Psoas muscle (tissue), 8 donors: Measurements from ENCODE around the gene KPNA5. TPM values are rescaled to one million over a fixed set of nuclear protein-coding genes. Genes with fewer than 3 reads are reported as not detected.
"Not testable (repeated sequence)": the region's sequence is repeated elsewhere in the genome, so short reads cannot be mapped to it uniquely, and the experiment has no call there.

Experiments
- ATAC-seq, 4 donors: fragments of 200-7000 bp; cut with Tn5 transposase; one replicate each; pipeline ENCODE4 v1.9.1; 2020; ENCODE audit warnings: moderate library complexity in 3 of 4, mild to moderate bottlenecking in 2 of 4
- DNase-seq, 2 donors: peaks; one replicate each; pipeline ENCODE4 v3.0.0-alpha.2; 2020
- H3K27ac ChIP-seq: fragments of 200-600 bp; one replicate; pipeline ENCODE4 v1.8.0; 2022
- H3K27me3 ChIP-seq, 3 donors: fragments of 200-600 bp in 1 of 3; one replicate each; pipeline versions ENCODE4 v1.6.1 to v1.8.0; 2013 to 2022; ENCODE audit warnings: low read length in 2 of 3, mild to moderate bottlenecking in 2 of 3, moderate library complexity in 1 of 3; ENCODE audit not compliant: insufficient read depth in 3 of 3
- H3K36me3 ChIP-seq, 2 donors: fragments of 200-600 bp in 1 of 2; one replicate each; pipeline versions ENCODE4 v1.6.1 to v1.8.0; 2013 to 2022; ENCODE audit warnings: low read depth in 1 of 2, mild to moderate bottlenecking in 1 of 2, moderate library complexity in 1 of 2; ENCODE audit not compliant: insufficient read depth in 1 of 2
- H3K4me1 ChIP-seq: fragments of 200-600 bp; one replicate; pipeline ENCODE4 v1.8.0; 2022
- H3K4me3 ChIP-seq: fragments of 200-600 bp; one replicate; pipeline ENCODE4 v1.8.0; 2022; ENCODE audit warnings: mild to moderate bottlenecking
- H3K9me3 ChIP-seq: fragments of 200-600 bp; one replicate; pipeline ENCODE4 v1.8.0; 2022
- CTCF ChIP-seq: fragments of 200-600 bp; IDR thresholded peaks from one replicate; pipeline ENCODE4 v1.8.0; 2022; ENCODE audit warnings: antibody characterized with exemption
- WGBS, 3 donors: extraction: QIAGEN DNeasy Blood & Tissue Kit; methylation state at CpG; one replicate each; pipeline versions ENCODE4 v1.1.6 to v1.1.7; 2013; 5-methylcytosine and 5-hydroxymethylcytosine counted together
- intact Hi-C, 2 donors: fragments of 100-400 bp; cut with DNase I; formaldehyde crosslinking; loops; one replicate each; pipeline versions ENCODE4 v1.11.0 to v1.14.2; 2022
- polyA plus RNA-seq, 3 donors: library from polyadenylated mRNA; stranded (reverse); fragments of 200-250 nt; gene quantifications; one replicate each; pipeline ENCODE4 v1.2.3, GENCODE V29; 2013
- total RNA-seq, 4 donors: library from RNA; stranded (reverse); fragmentation: NEBNext Ultra II Directional in 2 of 4; extraction: Animal tissue kit (Norgen Biotek cat#: 25700) in 2 of 4; gene quantifications; one replicate each; pipeline versions ENCODE4 v1.2.1 to v1.2.4, GENCODE V29; 2021 to 2023
- donor health status: healthy with polysubstance abuse.
- donor health status: DM: no; HTN: no; CAD: no; lungs with moderate emphysema.
- donor health status: Bipolar disorder and iron deficiency.
- donor health status: healthy.
- donor health status: DM: yes; HTN: yes; CAD: no.
- donor health status: DM: no; HTN: no; CAD: no.
- donor health status: DM: no; HTN: no; CAD: no.
- donor health status: DM: yes; HTN: yes; CAD: no.

The KPNA5 gene
- total and polyA plus RNA-seq, 7 donors: 2.7 to 20.7 (median 11.2) TPM

- Histone ChIP-seq H3K27ac (peak overlapping the region; percentile 96), H3K36me3 (no peaks in the 10 kb centered on the region), H3K27me3 (no peaks in the 10 kb centered on the region), H3K9me3 (no peaks in the 10 kb centered on the region), H3K4me1 (peaks cover 16% of the 10 kb centered on the region), H3K4me3 (peak overlapping the region; percentile 94)
- intact Hi-C loops: no loop called here
- WGBS, 3 donors: 61 to 73% (median 65%) methylated on average over 5 of the region's 5 CpGs
- ATAC-seq (no peak), DNase-seq (no peak)
- no peak for TF ChIP-seq CTCF
Measured at GRCh38 chr6:116682334-116682712, 1.3 kb downstream of the KPNA5 start.

- H3K27me3 ChIP-seq: no peaks in the 10 kb centered on the region
- DNase-seq (no peak), ATAC-seq (no peak)
- 85 to 95% (median 85%) methylated on average over 2 of the region's 2 CpGs for WGBS, 3 donors
- H3K4me3 ChIP-seq: no peak overlapping the region
- H3K27ac ChIP-seq: peak overlapping the region; percentile 56
- H3K36me3 ChIP-seq: peaks cover 0 to 11% of the 10 kb centered on the region in 2 donors
- no peak for TF ChIP-seq CTCF
- intact Hi-C loops: no loop called here
- H3K9me3 ChIP-seq: no peaks in the 10 kb centered on the region
- H3K4me1 ChIP-seq: peaks cover 21% of the 10 kb centered on the region
Measured at GRCh38 chr6:116685437-116685993, 4.5 kb downstream of the KPNA5 start.

GRCh38 chr6:116686475-116687101 lies 5.6 kb downstream of the KPNA5 start:
- DNase-seq, H3K27me3 ChIP-seq, H3K4me3 ChIP-seq, H3K27ac ChIP-seq, ATAC-seq, intact Hi-C loops, H3K9me3 ChIP-seq: not testable (repeated sequence)
- Histone ChIP-seq H3K36me3 (peaks cover 0 to 19% of the 10 kb centered on the region in 2 donors), H3K4me1 (peaks cover 21% of the 10 kb centered on the region)
- WGBS, 3 donors: 46 to 70% (median 47%) methylated on average over 2 of the region's 2 CpGs

- Histone ChIP-seq H3K36me3 (peaks cover 0 to 26% of the 10 kb centered on the region in 2 donors), H3K4me1 (peaks cover 8% of the 10 kb centered on the region), H3K9me3 (no peaks in the 10 kb centered on the region), H3K27me3 (no peaks in the 10 kb centered on the region), H3K27ac (no peak overlapping the region), H3K4me3 (no peak overlapping the region)
- DNase-seq: no peak
- WGBS, 3 donors: 96 to 97% (median 97%) methylated on average over 5 of the region's 5 CpGs
- intact Hi-C loops: no loop called here
- TF ChIP-seq CTCF: no peak
- no peak for ATAC-seq
Measured at GRCh38 chr6:116691154-116691553, 10.1 kb downstream of the KPNA5 start.

DNA sequence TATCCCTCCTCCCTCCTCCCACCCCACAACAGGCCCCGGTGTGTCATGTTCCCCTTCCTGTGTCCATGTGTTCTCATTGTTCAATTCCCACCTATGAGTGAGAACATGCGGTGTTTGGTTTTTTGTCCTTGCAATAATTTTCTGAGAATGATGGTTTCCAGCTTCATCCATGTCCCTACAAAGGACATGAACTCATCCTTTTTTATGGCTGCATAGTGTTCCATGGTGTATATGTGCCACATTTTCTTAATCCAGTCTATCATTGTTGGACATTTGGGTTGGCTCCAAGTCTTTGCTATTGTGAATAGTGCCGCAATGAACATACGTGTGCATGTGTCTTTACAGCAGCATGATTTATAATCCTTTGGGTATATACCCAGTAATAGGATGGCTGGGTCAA lies 11.9 kb downstream of the KPNA5 start:
- peaks cover 0 to 26% of the 10 kb centered on the region in 2 donors for H3K36me3 ChIP-seq
- 96 to 100% (median 99%) methylated on average over 2 to 4 of the region's 4 CpGs for WGBS, 3 donors
- DNase-seq, ATAC-seq, H3K27ac ChIP-seq, H3K4me1 ChIP-seq, H3K9me3 ChIP-seq, H3K4me3 ChIP-seq, intact Hi-C loops, H3K27me3 ChIP-seq: not testable (repeated sequence)

GRCh38 chr6:116693275-116693674 lies 12.3 kb downstream of the KPNA5 start:
- H3K27ac ChIP-seq, H3K27me3 ChIP-seq, H3K4me1 ChIP-seq, intact Hi-C loops, DNase-seq, ATAC-seq, H3K4me3 ChIP-seq, H3K9me3 ChIP-seq: not testable (repeated sequence)
- peaks cover 0 to 26% of the 10 kb centered on the region in 2 donors for H3K36me3 ChIP-seq
- WGBS, 3 donors: 100% methylated on average over 1 to 3 of the region's 3 CpGs
